ENCODE results near the gene CRTC2.

CRTC2 gene

DNA sequence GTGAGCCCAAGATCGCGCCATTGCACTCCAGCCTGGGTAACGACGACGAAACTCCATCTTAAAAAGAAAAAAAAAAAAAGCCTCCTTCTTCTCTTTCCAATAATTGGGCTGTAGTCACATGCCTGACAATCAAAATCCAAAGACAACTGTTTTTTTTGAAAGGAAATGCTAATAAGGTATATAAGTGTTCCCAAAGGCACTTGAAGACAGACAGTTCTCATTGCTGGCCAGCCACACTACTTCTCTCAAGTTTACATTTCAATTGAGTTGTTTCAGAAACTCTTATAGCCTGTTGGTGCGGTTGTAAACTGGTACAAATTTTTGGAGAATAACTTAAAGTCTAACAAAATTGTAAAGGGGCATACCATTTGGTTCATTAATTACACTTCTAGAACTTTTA is 58.9 kb downstream of the CRTC2 start:
- no peak for DNase-seq (ENCODE audit: low read depth in 4 of 4, low spot score in 1 of 4)

All from stimulated activated CD4-positive, alpha-beta T cell treated with anti-CD3 and anti-CD28 coated beads, Interleukin-1b, Interleukin-23, amount 100 ng/mL, for 24 hours (primary cell).